Motor neuron (in vitro differentiated cells): Measurements from ENCODE around the gene JAK1. TPM values are rescaled to one million over a fixed set of nuclear protein-coding genes. Genes with fewer than 3 reads are reported as not detected.
"Not testable (repeated sequence)": the region's sequence is repeated elsewhere in the genome, so short reads cannot be mapped to it uniquely, and the experiment has no call there.

Experiments used
- ATAC-seq, 8 experiments: fragments of 200-7000 bp; cut with Tn5 transposase; replicated peaks in 6 of 8; 2 replicates each; pipeline ENCODE4 v1.8.0; 2021; ENCODE audit warnings: mild to moderate bottlenecking in 8 of 8, moderate library complexity in 8 of 8
- H3K27ac ChIP-seq, 2 donors: fragments of 250-450 bp; sonication (Bioruptor Pico); 2 replicates each; pipeline ENCODE4 v1.9.0; 2021; ENCODE audit warnings: antibody characterized with exemption in 2 of 2, mild to moderate bottlenecking in 2 of 2, moderate library complexity in 1 of 2
- H3K4me1 ChIP-seq, 2 donors: fragments of 250-450 bp; sonication (Bioruptor Pico); replicated peaks in 1 of 2; 2 replicates each; pipeline ENCODE4 v1.6.1; 2021; ENCODE audit warnings: antibody characterized with exemption in 2 of 2, mild to moderate bottlenecking in 2 of 2, moderate library complexity in 1 of 2
- H3K4me3 ChIP-seq, 5 donors: fragments of 250-450 bp; sonication (Bioruptor Pico); 2 replicates each; pipeline ENCODE4 v1.9.0; 2021; ENCODE audit warnings: antibody characterized with exemption in 5 of 5, mild to moderate bottlenecking in 5 of 5, moderate library complexity in 4 of 5
- WGBS, 10 experiments: fragments of 450-650 bp; shearing (Covaris generic); methylation state at CpG; one replicate each; pipeline ENCODE4 v1.0.0; 2022; 5-methylcytosine and 5-hydroxymethylcytosine counted together
- in situ Hi-C, 9 experiments: fragments of 400-800 bp; cut with MboI; loops; one replicate each; pipeline ENCODE4 v1.15.0; 2021; ENCODE audit warnings: low sequenced_read_pairs in 9 of 9, low pct_unique_long_range_greater_than_20kb in 2 of 9; ENCODE audit not compliant: unreplicated experiment in 9 of 9
- total RNA-seq, 8 experiments: library from RNA; unstranded; fragments of 300-600 nt; gene quantifications; 2 replicates each; pipeline versions ENCODE4 v1.2.3 to v1.2.4, GENCODE V29; 2022

The JAK1 gene
- total RNA-seq, 8 experiments from 2014 or later = 44.8 to 149 (median 73.3) TPM

- Histone ChIP-seq H3K4me3 (no peak overlapping the region), H3K4me1 (peaks cover 7 to 15% of the 10 kb centered on the region in 2 donors), H3K27ac (no peak overlapping the region)
- WGBS, 10 experiments = 71 to 100% (median 100%) methylated on average over 1 of the region's 1 CpG; no CpG with 5 or more reads in 3 of the 10 experiments
- in situ Hi-C loops = no loop called here
- no peak for ATAC-seq
Measured at GRCh38 chr1:64936956-64937355, 29.4 kb downstream of the JAK1 start.

- 60 to 100% (median 96%) methylated on average over 1 to 8 of the region's 9 CpGs; no CpG with 5 or more reads in 4 of the 10 experiments for WGBS, 10 experiments
- H3K27ac ChIP-seq = no peak overlapping the region
- no peak for ATAC-seq
- no peak overlapping the region for H3K4me3 ChIP-seq
- in situ Hi-C loops = no loop called here
- H3K4me1 ChIP-seq = peaks cover 7 to 15% of the 10 kb centered on the region in 2 donors
Measured at GRCh38 chr1:64935551-64936155, 30.7 kb downstream of the JAK1 start.

GRCh38 chr1:64934878-64935275 is 31.5 kb downstream of the JAK1 start:
- H3K4me3 ChIP-seq = no peak overlapping the region
- ATAC-seq = no peak
- WGBS, 10 experiments = 80 to 100% (median 100%) methylated on average over 1 of the region's 1 CpG; no CpG with 5 or more reads in 5 of the 10 experiments
- peaks cover 7 to 15% of the 10 kb centered on the region in 2 donors for H3K4me1 ChIP-seq
- no peak overlapping the region for H3K27ac ChIP-seq
- in situ Hi-C loops = no loop called here

GRCh38 chr1:64934115-64934877 is 32.1 kb downstream of the JAK1 start:
- 13 to 94% (median 80%) methylated on average over 1 to 9 of the region's 9 CpGs; no CpG with 5 or more reads in 3 of the 10 experiments for WGBS, 10 experiments
- Histone ChIP-seq H3K4me1 (peaks cover 7 to 15% of the 10 kb centered on the region in 2 donors), H3K4me3 (no peak overlapping the region), H3K27ac (no peak overlapping the region)
- in situ Hi-C loops = no loop called here
- peak; percentile 25 to 86 (median 62) for ATAC-seq

- WGBS, 10 experiments = 1 to 100% (median 82%) methylated on average over 1 to 11 of the region's 11 CpGs
- H3K27ac ChIP-seq = no peak overlapping the region
Measured at GRCh38 chr1:64933296-64934070, 32.9 kb downstream of the JAK1 start.

GRCh38 chr1:64932962-64933295 is 33.4 kb downstream of the JAK1 start:
- ATAC-seq = no peak
- peaks cover 7 to 15% of the 10 kb centered on the region in 2 donors for H3K4me1 ChIP-seq
- WGBS, 10 experiments = 0 to 100% (median 52%) methylated on average over 1 to 4 of the region's 4 CpGs
- H3K27ac ChIP-seq = no peak overlapping the region
- no peak overlapping the region for H3K4me3 ChIP-seq
- in situ Hi-C loops = no loop called here

More at GRCh38 chr1:64933296-64934070, 32.9 kb downstream of the JAK1 start:
- in situ Hi-C loops = no loop called here
- H3K4me3 ChIP-seq = no peak overlapping the region
- ATAC-seq = peak in 4 of 8 experiments; percentile 3 to 83 (median 56)
- H3K4me1 ChIP-seq = peaks cover 7 to 15% of the 10 kb centered on the region in 2 donors

GRCh38 chr1:64930640-64931039 is 35.7 kb downstream of the JAK1 start:
- H3K4me3 ChIP-seq, ATAC-seq, in situ Hi-C loops, H3K27ac ChIP-seq: not testable (repeated sequence)
- H3K4me1 ChIP-seq = peaks cover 7 to 15% of the 10 kb centered on the region in 2 donors

- Histone ChIP-seq H3K4me1 (peaks cover 5 to 9% of the 10 kb centered on the region in 2 donors), H3K4me3 (no peak overlapping the region), H3K27ac (no peak overlapping the region)
- no peak for ATAC-seq
- in situ Hi-C loops = no loop called here
Measured at GRCh38 chr1:64929221-64929620, 37.1 kb downstream of the JAK1 start.

- ATAC-seq = no peak
- peaks cover 0 to 3% of the 10 kb centered on the region in 2 donors for H3K4me1 ChIP-seq
- in situ Hi-C loops = no loop called here
- no peak overlapping the region for H3K4me3 ChIP-seq
- H3K27ac ChIP-seq = no peak overlapping the region
- 64 to 100% (median 90%) methylated on average over 2 of the region's 2 CpGs; no CpG with 5 or more reads in 3 of the 10 experiments for WGBS, 10 experiments
Measured at GRCh38 chr1:64928325-64928724, 38.0 kb downstream of the JAK1 start.

- 50 to 100% (median 76%) methylated on average over 1 to 2 of the region's 2 CpGs; no CpG with 5 or more reads in 2 of the 10 experiments for WGBS, 10 experiments
- Histone ChIP-seq H3K4me1 (no peaks in the 10 kb centered on the region), H3K4me3 (no peak overlapping the region), H3K27ac (no peak overlapping the region)
- ATAC-seq = no peak
- in situ Hi-C loops = no loop called here
Measured at GRCh38 chr1:64925594-64925993, 40.8 kb downstream of the JAK1 start.

- Histone ChIP-seq H3K4me1 (no peaks in the 10 kb centered on the region), H3K27ac (no peak overlapping the region), H3K4me3 (no peak overlapping the region)
- peak in 1 of 8 experiments; percentile 40 for ATAC-seq
- WGBS, 10 experiments = 31 to 100% (median 50%) methylated on average over 1 to 2 of the region's 2 CpGs; no CpG with 5 or more reads in 2 of the 10 experiments
- in situ Hi-C loops = no loop called here
Measured at GRCh38 chr1:64923294-64923718, 43.0 kb downstream of the JAK1 start.

- 40 to 83% (median 67%) methylated on average over 1 to 2 of the region's 2 CpGs for WGBS, 10 experiments
- Histone ChIP-seq H3K4me3 (no peak overlapping the region), H3K27ac (no peak overlapping the region), H3K4me1 (no peaks in the 10 kb centered on the region)
- in situ Hi-C loops = no loop called here
- ATAC-seq = no peak
Measured at GRCh38 chr1:64922336-64922735, 44.0 kb downstream of the JAK1 start.

- WGBS, 10 experiments = 57 to 100% (median 82%) methylated on average over 1 to 2 of the region's 2 CpGs; no CpG with 5 or more reads in 3 of the 10 experiments
- in situ Hi-C loops = no loop called here
Measured at GRCh38 chr1:64921771-64922170, 44.6 kb downstream of the JAK1 start.

More at GRCh38 chr1:64921771-64922170, 44.6 kb downstream of the JAK1 start:
- ATAC-seq = no peak
- Histone ChIP-seq H3K4me3 (no peak overlapping the region), H3K4me1 (no peaks in the 10 kb centered on the region), H3K27ac (no peak overlapping the region)
